ENCODE measurements around the gene CROCC2. TPM values are rescaled to one million over a fixed set of nuclear protein-coding genes. Genes with fewer than 3 reads are reported as not detected.

The CROCC2 gene
- total RNA-seq, 4 donors from 2014 or later, result 0.07 TPM; not detected in 3

DNA sequence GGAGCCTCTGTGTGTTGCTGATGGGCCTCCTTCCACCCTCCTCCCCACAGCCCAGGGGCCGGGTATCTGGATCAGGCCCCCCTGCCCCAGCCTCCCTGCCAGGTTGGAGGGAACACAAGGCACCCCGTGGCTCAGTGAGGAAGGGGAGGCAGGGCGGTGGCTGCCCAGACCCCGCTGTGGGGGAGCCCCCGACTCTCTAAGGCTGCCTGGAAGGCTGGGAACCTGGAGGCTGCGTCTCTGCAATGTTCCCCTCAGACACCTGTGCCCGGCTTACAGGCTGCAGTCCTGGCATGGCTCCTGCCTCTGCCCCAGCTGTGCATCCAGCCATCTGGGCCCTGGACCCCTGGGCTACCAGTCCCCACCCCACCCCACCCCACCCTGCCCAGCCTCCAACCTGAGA lies 9.7 kb upstream of the CROCC2 start:
- no peaks in the 10 kb centered on the region for H3K9me3 ChIP-seq
- in situ Hi-C loops (cut with MboI; ENCODE audit: low sequenced_read_pairs in 4 of 4), result no loop called here
- H3K27me3 ChIP-seq, result no peaks in the 10 kb centered on the region
- H3K36me3 ChIP-seq, result no peaks in the 10 kb centered on the region
- TF ChIP-seq, protein P1, sequence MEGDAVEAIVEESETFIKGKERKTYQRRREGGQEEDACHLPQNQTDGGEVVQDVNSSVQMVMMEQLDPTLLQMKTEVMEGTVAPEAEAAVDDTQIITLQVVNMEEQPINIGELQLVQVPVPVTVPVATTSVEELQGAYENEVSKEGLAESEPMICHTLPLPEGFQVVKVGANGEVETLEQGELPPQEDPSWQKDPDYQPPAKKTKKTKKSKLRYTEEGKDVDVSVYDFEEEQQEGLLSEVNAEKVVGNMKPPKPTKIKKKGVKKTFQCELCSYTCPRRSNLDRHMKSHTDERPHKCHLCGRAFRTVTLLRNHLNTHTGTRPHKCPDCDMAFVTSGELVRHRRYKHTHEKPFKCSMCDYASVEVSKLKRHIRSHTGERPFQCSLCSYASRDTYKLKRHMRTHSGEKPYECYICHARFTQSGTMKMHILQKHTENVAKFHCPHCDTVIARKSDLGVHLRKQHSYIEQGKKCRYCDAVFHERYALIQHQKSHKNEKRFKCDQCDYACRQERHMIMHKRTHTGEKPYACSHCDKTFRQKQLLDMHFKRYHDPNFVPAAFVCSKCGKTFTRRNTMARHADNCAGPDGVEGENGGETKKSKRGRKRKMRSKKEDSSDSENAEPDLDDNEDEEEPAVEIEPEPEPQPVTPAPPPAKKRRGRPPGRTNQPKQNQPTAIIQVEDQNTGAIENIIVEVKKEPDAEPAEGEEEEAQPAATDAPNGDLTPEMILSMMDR (IDR thresholded peaks at IDR 0.05 in 4 of 5, conservative IDR thresholded peaks at IDR 0.05 in 1 of 5), result no peak
- TF ChIP-seq POLR2A (IDR thresholded peaks at IDR 0.05), result no peak
- intact Hi-C loops (cut with DNase I; ENCODE audit: low total_unique reads), result no loop called here
- peaks cover 6 to 12% of the 10 kb centered on the region in 2 donors for H3K4me1 ChIP-seq
- DNase-seq (no peak), ATAC-seq (no peak)
- H3K4me3 ChIP-seq, result no peak overlapping the region
- H3K27ac ChIP-seq, result no peak overlapping the region

DNA sequence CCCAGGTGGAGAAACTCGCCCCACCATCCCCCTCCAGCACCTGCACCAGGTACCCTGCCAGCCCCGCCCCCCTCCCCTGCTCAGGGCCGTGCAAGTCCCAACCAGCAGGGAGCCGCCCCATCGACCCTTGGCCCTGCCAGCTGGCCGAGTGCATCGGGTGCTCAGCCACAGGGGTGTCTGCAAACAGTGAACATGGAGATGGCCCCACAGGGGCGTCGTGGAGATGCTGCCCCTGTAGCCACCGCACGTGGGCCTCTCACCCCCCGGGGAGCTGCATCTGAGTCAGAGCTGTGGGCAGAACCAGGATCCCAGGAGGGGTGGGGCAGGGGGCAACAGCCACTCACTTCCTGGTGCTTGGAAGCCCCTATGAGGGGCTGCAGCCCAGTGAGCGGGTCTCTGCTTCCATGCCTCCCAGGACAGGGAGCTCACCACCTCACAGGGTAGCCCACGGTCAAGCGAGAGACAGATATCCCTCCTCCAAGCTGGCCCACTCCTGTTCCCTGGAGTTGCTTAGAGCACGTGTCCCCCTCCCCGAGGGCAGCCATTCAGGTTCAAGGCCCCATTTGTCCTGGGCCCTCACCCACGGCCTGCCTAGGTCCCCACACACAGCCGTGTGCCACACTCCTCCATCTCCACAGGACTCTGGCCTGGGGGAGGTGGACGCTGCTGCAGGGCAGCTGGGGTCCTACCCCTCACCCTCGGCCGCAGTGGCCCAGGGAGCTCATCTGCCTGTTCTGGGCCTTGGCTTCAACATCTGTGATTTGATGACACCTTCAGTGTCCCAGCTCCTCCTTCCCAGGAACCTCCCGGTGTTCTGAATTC lies 9.1 kb upstream of the CROCC2 start:
- no peaks in the 10 kb centered on the region for H3K9me3 ChIP-seq
- no peaks in the 10 kb centered on the region for H3K27me3 ChIP-seq
- no peak overlapping the region for H3K27ac ChIP-seq
- ATAC-seq, result no peak
- intact Hi-C loops (cut with DNase I; ENCODE audit: low total_unique reads), result no loop called here
- H3K4me1 ChIP-seq, result peaks cover 6 to 12% of the 10 kb centered on the region in 2 donors
- TF ChIP-seq, protein P1 (IDR thresholded peaks at IDR 0.05 in 4 of 5, conservative IDR thresholded peaks at IDR 0.05 in 1 of 5), result no peak
- TF ChIP-seq POLR2A (IDR thresholded peaks at IDR 0.05), result no peak
- no peak for DNase-seq
- H3K4me3 ChIP-seq, result no peak overlapping the region
- no peaks in the 10 kb centered on the region for H3K36me3 ChIP-seq
- in situ Hi-C loops (cut with MboI; ENCODE audit: low sequenced_read_pairs in 4 of 4), result no loop called here

DNA sequence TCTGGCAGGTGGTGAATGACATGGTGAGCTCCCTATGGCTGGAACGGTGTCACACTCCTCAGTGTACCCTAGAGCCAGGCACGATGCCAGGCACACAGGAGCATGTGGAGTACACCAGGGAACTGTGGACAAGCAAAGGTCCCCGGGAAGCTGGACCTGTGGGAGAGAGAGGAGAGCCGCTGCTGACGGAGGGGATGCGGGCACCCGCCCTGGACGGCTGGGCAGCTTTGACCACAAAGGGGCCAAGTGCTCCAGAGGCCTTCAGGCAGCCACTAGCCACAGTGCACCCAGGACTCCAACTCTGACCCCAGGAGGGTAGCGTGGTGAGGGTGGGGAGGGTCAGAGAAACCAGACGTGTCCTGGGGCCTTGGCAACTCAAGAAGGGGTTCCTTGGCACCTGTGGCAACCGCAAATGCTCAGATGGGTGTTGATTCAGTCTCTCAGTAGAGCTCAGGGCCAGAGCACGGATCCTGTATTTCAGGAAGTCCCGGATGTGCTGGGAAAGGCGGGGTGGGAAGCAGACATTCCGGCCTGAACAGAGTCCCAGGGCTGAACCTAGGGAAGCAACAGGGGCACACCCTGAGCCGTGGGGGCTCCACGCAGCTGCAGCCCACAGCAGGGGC lies 7.9 kb upstream of the CROCC2 start:
- no peaks in the 10 kb centered on the region for H3K9me3 ChIP-seq
- in situ Hi-C loops (cut with MboI; ENCODE audit: low sequenced_read_pairs in 4 of 4), result no loop called here
- H3K27ac ChIP-seq, result peak overlapping the region in 3 of 4 donors; percentile 25 to 46 (median 45)
- no peaks in the 10 kb centered on the region for H3K36me3 ChIP-seq
- no peak for TF ChIP-seq POLR2A (IDR thresholded peaks at IDR 0.05)
- TF ChIP-seq, protein P1 (IDR thresholded peaks at IDR 0.05 in 4 of 5, conservative IDR thresholded peaks at IDR 0.05 in 1 of 5), result no peak
- H3K4me1 ChIP-seq, result peaks cover 6 to 12% of the 10 kb centered on the region in 2 donors
- DNase-seq (no peak), ATAC-seq (peak; percentile 25 to 36)
- intact Hi-C loops (cut with DNase I; ENCODE audit: low total_unique reads), result no loop called here
- H3K27me3 ChIP-seq, result no peaks in the 10 kb centered on the region
- H3K4me3 ChIP-seq, result no peak overlapping the region

DNA sequence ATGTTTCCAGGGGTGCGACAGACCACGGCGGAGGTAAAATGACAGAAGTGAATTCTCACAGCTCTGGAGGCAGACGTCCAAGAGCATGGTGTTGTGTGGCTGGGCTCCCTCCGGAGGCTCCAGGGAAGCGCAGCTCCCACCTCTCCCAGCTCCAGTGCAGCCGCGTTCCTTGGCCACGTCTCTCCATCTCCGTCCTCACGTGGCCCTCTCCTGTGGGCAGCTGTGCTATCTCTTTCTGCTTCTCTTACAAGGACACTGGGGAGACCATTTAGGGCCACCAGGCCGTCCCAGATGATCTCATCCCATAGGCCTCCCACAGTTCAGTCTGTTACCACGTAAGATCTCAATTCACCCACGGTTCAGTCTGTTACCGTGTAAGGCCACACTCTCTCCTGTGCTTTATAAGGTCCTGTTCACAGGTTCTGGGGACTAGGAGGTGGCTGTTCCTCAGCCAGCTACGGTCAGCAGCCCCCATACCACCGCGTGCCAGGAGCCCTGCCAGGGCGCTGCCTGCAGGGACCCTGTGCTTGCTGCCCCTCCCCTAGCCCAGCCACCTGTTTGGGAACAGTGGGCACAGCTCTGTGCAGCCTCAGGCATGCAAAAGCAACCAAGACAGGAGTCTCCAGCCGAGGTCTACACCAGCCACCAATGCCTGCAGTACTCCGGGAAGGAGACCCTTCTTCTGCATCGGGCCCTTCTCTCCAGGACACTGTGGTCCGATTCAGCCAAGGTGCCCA lies 7.2 kb upstream of the CROCC2 start:
- Histone ChIP-seq H3K9me3 (no peaks in the 10 kb centered on the region), H3K4me3 (no peak overlapping the region), H3K36me3 (no peaks in the 10 kb centered on the region), H3K4me1 (peaks cover 6 to 12% of the 10 kb centered on the region in 2 donors), H3K27ac (peak overlapping the region in 3 of 4 donors; percentile 25 to 46 (median 39)), H3K27me3 (no peaks in the 10 kb centered on the region)
- ATAC-seq, result peak; percentile 71 to 75
- intact Hi-C loops (cut with DNase I; ENCODE audit: low total_unique reads) (no loop called here), in situ Hi-C loops (cut with MboI; ENCODE audit: low sequenced_read_pairs in 4 of 4) (no loop called here)
- peak in 1 of 2 donors; percentile 23 for DNase-seq
- TF ChIP-seq POLR2A (IDR thresholded peaks at IDR 0.05), result no peak
- TF ChIP-seq, protein P1 (IDR thresholded peaks at IDR 0.05 in 4 of 5, conservative IDR thresholded peaks at IDR 0.05 in 1 of 5), result no peak
